ENCODE results near the gene LRRC4C.

Gene LRRC4C

DNA sequence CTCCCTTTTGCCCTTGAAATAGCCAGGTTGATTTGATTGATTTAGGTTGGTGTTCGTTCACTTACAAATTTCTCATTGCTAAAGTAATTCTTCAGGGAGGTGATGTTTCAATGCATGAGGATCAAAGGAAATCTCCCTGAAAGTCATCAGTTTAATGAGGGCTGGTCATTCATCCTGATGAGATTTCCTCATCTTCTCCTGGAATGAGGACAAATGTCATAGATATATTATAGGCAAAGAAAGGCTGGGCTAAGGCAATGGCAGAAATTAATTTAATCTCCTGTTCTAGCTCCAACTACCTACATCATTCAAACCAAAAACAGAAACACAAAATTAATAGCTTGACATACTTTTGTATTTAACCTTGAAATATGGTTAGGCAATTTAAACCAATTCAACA, 1052.1 kb downstream of the LRRC4C start:
- DNase-seq (ENCODE audit: low spot score), result no peak
- H3K4me1 ChIP-seq (ENCODE audit: control insufficient read depth in 2 of 2, insufficient read depth in 1 of 2, low read depth in 1 of 2, low read length in 2 of 2), result no peaks in the 10 kb centered on the region
- no peak overlapping the region for H3K9ac ChIP-seq (ENCODE audit: low read depth, low read length, poor library complexity)
- H2BK15ac ChIP-seq (ENCODE audit: low read length), result no peak overlapping the region
- no peak overlapping the region for H3K18ac ChIP-seq (ENCODE audit: low read length)
- H3K23ac ChIP-seq (ENCODE audit: low read depth, low read length, poor library complexity), result no peak overlapping the region
- H4K8ac ChIP-seq (ENCODE audit: low read depth, low read length), result no peak overlapping the region
- H2BK120ac ChIP-seq (ENCODE audit: low read depth, low read length), result no peak overlapping the region
- no peaks in the 10 kb centered on the region for H3K79me1 ChIP-seq (ENCODE audit: low read depth, low read length)
- H3K27ac ChIP-seq (replicated peaks; ENCODE audit: low read length), result no peak overlapping the region
- no peak overlapping the region for H2BK5ac ChIP-seq (ENCODE audit: low read length)
- H3K27me3 ChIP-seq (ENCODE audit: control insufficient read depth in 3 of 3, insufficient read depth in 3 of 3, low read depth in 1 of 3, low read length in 3 of 3), result no peaks in the 10 kb centered on the region
- no peak overlapping the region for H3K4ac ChIP-seq (ENCODE audit: low read length)
- no peak overlapping the region for H2BK12ac ChIP-seq (ENCODE audit: low read length)
- H4K91ac ChIP-seq (ENCODE audit: low read depth, low read length, poor library complexity), result no peak overlapping the region
- no peaks in the 10 kb centered on the region for H3K36me3 ChIP-seq (replicated peaks in 1 of 2; ENCODE audit: control insufficient read depth in 2 of 2, insufficient read depth in 2 of 2, low read length in 2 of 2)
- no CpG with 5 or more reads among the region's 1 CpG for WGBS, 2 donors (ENCODE audit: extremely low coverage in 2 of 2, insufficient read length in 2 of 2, insufficient replicate concordance in 1 of 2)
- no peak overlapping the region for H3K4me3 ChIP-seq (ENCODE audit: low read length in 2 of 2)
- H3K14ac ChIP-seq (ENCODE audit: low read length), result no peak overlapping the region
- no peak overlapping the region for H2AK5ac ChIP-seq (ENCODE audit: low read depth, low read length)
- H3K4me2 ChIP-seq (ENCODE audit: insufficient read depth, low read length, poor library complexity, severe bottlenecking), result no peak overlapping the region
- no peak overlapping the region for H2AFZ ChIP-seq (ENCODE audit: low read length)
- no peaks in the 10 kb centered on the region for H3K9me3 ChIP-seq (replicated peaks in 1 of 2; ENCODE audit: control insufficient read depth in 2 of 2, insufficient read depth in 1 of 2, low read depth in 1 of 2, low read length in 2 of 2)

GRCh38 chr11:40405614-40406013, 1053.8 kb downstream of the LRRC4C start:
- H2BK5ac ChIP-seq (ENCODE audit: low read length), result no peak overlapping the region
- DNase-seq (ENCODE audit: low spot score), result no peak

DNA sequence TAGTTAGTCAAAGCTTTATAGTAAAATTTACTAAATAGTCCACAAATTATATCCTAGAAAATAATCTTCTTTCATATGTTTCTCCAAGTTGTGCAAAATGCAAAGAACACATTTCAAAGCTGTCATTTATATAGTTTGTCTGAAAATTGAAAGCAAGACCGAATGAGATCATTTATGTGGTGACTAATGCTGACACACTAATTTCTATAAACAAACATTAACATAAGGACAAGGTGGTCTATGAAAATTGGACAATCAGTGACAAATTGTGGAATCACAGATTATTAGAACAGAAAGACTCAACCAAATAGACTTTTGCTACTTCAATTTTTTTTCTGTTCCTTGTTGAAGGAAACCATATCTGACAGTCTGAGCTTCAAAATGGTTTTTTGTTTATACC, 1056.1 kb downstream of the LRRC4C start:
- no peaks in the 10 kb centered on the region for H3K9me3 ChIP-seq (replicated peaks in 1 of 2; ENCODE audit: control insufficient read depth in 2 of 2, insufficient read depth in 1 of 2, low read depth in 1 of 2, low read length in 2 of 2)
- WGBS, 2 donors (ENCODE audit: extremely low coverage in 2 of 2, insufficient read length in 2 of 2, insufficient replicate concordance in 1 of 2), result no CpG with 5 or more reads among the region's 1 CpG

More at GRCh38 chr11:40405614-40406013, 1053.8 kb downstream of the LRRC4C start:
- Histone ChIP-seq H3K9me3 (replicated peaks in 1 of 2; ENCODE audit: control insufficient read depth in 2 of 2, insufficient read depth in 1 of 2, low read depth in 1 of 2, low read length in 2 of 2) (no peaks in the 10 kb centered on the region), H3K9ac (ENCODE audit: low read depth, low read length, poor library complexity) (no peak overlapping the region), H2BK12ac (ENCODE audit: low read length) (no peak overlapping the region), H2AFZ (ENCODE audit: low read length) (no peak overlapping the region), H3K23ac (ENCODE audit: low read depth, low read length, poor library complexity) (no peak overlapping the region), H3K4me3 (ENCODE audit: low read length in 2 of 2) (no peak overlapping the region), H3K36me3 (replicated peaks in 1 of 2; ENCODE audit: control insufficient read depth in 2 of 2, insufficient read depth in 2 of 2, low read length in 2 of 2) (no peaks in the 10 kb centered on the region), H3K14ac (ENCODE audit: low read length) (no peak overlapping the region), H2BK15ac (ENCODE audit: low read length) (no peak overlapping the region), H3K27ac (replicated peaks; ENCODE audit: low read length) (no peak overlapping the region), H2AK5ac (ENCODE audit: low read depth, low read length) (no peak overlapping the region), H3K27me3 (ENCODE audit: control insufficient read depth in 3 of 3, insufficient read depth in 3 of 3, low read depth in 1 of 3, low read length in 3 of 3) (no peaks in the 10 kb centered on the region), H3K79me1 (ENCODE audit: low read depth, low read length) (no peaks in the 10 kb centered on the region), H3K4me1 (ENCODE audit: control insufficient read depth in 2 of 2, insufficient read depth in 1 of 2, low read depth in 1 of 2, low read length in 2 of 2) (no peaks in the 10 kb centered on the region), H4K91ac (ENCODE audit: low read depth, low read length, poor library complexity) (no peak overlapping the region), H3K4ac (ENCODE audit: low read length) (no peak overlapping the region), H2BK120ac (ENCODE audit: low read depth, low read length) (no peak overlapping the region), H3K4me2 (ENCODE audit: insufficient read depth, low read length, poor library complexity, severe bottlenecking) (no peak overlapping the region), H4K8ac (ENCODE audit: low read depth, low read length) (no peak overlapping the region), H3K18ac (ENCODE audit: low read length) (no peak overlapping the region)
- no CpG with 5 or more reads among the region's 1 CpG for WGBS, 2 donors (ENCODE audit: extremely low coverage in 2 of 2, insufficient read length in 2 of 2, insufficient replicate concordance in 1 of 2)

GRCh38 chr11:40401132-40401853, 1058.2 kb downstream of the LRRC4C start:
- no peak overlapping the region for H3K4ac ChIP-seq (ENCODE audit: low read length)
- H3K36me3 ChIP-seq (replicated peaks in 1 of 2; ENCODE audit: control insufficient read depth in 2 of 2, insufficient read depth in 2 of 2, low read length in 2 of 2), result no peaks in the 10 kb centered on the region
- no peaks in the 10 kb centered on the region for H3K27me3 ChIP-seq (ENCODE audit: control insufficient read depth in 3 of 3, insufficient read depth in 3 of 3, low read depth in 1 of 3, low read length in 3 of 3)
- H2BK5ac ChIP-seq (ENCODE audit: low read length), result no peak overlapping the region
- H3K4me2 ChIP-seq (ENCODE audit: insufficient read depth, low read length, poor library complexity, severe bottlenecking), result no peak overlapping the region
- H3K23ac ChIP-seq (ENCODE audit: low read depth, low read length, poor library complexity), result no peak overlapping the region
- no peak overlapping the region for H2AFZ ChIP-seq (ENCODE audit: low read length)
- WGBS, 2 donors (ENCODE audit: extremely low coverage in 2 of 2, insufficient read length in 2 of 2, insufficient replicate concordance in 1 of 2), result no CpG with 5 or more reads among the region's 4 CpGs
- no peak overlapping the region for H3K14ac ChIP-seq (ENCODE audit: low read length)
- H3K4me1 ChIP-seq (ENCODE audit: control insufficient read depth in 2 of 2, insufficient read depth in 1 of 2, low read depth in 1 of 2, low read length in 2 of 2), result no peaks in the 10 kb centered on the region
- no peak overlapping the region for H2AK5ac ChIP-seq (ENCODE audit: low read depth, low read length)
- H3K79me1 ChIP-seq (ENCODE audit: low read depth, low read length), result no peaks in the 10 kb centered on the region
- no peak overlapping the region for H3K9ac ChIP-seq (ENCODE audit: low read depth, low read length, poor library complexity)
- no peak overlapping the region for H4K8ac ChIP-seq (ENCODE audit: low read depth, low read length)
- no peak overlapping the region for H4K91ac ChIP-seq (ENCODE audit: low read depth, low read length, poor library complexity)
- H2BK15ac ChIP-seq (ENCODE audit: low read length), result no peak overlapping the region
- no peak overlapping the region for H3K4me3 ChIP-seq (ENCODE audit: low read length in 2 of 2)
- H2BK12ac ChIP-seq (ENCODE audit: low read length), result no peak overlapping the region
- no peak overlapping the region for H3K27ac ChIP-seq (replicated peaks; ENCODE audit: low read length)
- no peak overlapping the region for H2BK120ac ChIP-seq (ENCODE audit: low read depth, low read length)
- no peaks in the 10 kb centered on the region for H3K9me3 ChIP-seq (replicated peaks in 1 of 2; ENCODE audit: control insufficient read depth in 2 of 2, insufficient read depth in 1 of 2, low read depth in 1 of 2, low read length in 2 of 2)
- H3K18ac ChIP-seq (ENCODE audit: low read length), result no peak overlapping the region
- no peak for DNase-seq (ENCODE audit: low spot score)

More for the DNA sequence above, 1056.1 kb downstream of the LRRC4C start:
- Histone ChIP-seq H3K36me3 (replicated peaks in 1 of 2; ENCODE audit: control insufficient read depth in 2 of 2, insufficient read depth in 2 of 2, low read length in 2 of 2) (no peaks in the 10 kb centered on the region), H2BK15ac (ENCODE audit: low read length) (no peak overlapping the region), H2BK12ac (ENCODE audit: low read length) (no peak overlapping the region), H4K8ac (ENCODE audit: low read depth, low read length) (no peak overlapping the region), H3K4me3 (ENCODE audit: low read length in 2 of 2) (no peak overlapping the region), H3K14ac (ENCODE audit: low read length) (no peak overlapping the region), H2BK5ac (ENCODE audit: low read length) (no peak overlapping the region), H3K23ac (ENCODE audit: low read depth, low read length, poor library complexity) (no peak overlapping the region), H3K18ac (ENCODE audit: low read length) (no peak overlapping the region), H2AK5ac (ENCODE audit: low read depth, low read length) (no peak overlapping the region), H3K27me3 (ENCODE audit: control insufficient read depth in 3 of 3, insufficient read depth in 3 of 3, low read depth in 1 of 3, low read length in 3 of 3) (no peaks in the 10 kb centered on the region), H3K4me2 (ENCODE audit: insufficient read depth, low read length, poor library complexity, severe bottlenecking) (no peak overlapping the region), H4K91ac (ENCODE audit: low read depth, low read length, poor library complexity) (no peak overlapping the region), H3K9ac (ENCODE audit: low read depth, low read length, poor library complexity) (no peak overlapping the region), H3K4me1 (ENCODE audit: control insufficient read depth in 2 of 2, insufficient read depth in 1 of 2, low read depth in 1 of 2, low read length in 2 of 2) (no peaks in the 10 kb centered on the region), H3K4ac (ENCODE audit: low read length) (no peak overlapping the region), H2AFZ (ENCODE audit: low read length) (no peak overlapping the region), H3K27ac (replicated peaks; ENCODE audit: low read length) (no peak overlapping the region), H2BK120ac (ENCODE audit: low read depth, low read length) (no peak overlapping the region), H3K79me1 (ENCODE audit: low read depth, low read length) (no peaks in the 10 kb centered on the region)
- no peak for DNase-seq (ENCODE audit: low spot score)
